HEK293T (cell line): ENCODE results near the gene GNA14.

Experiments used
- BHLHE40 ChIP-seq: fragments of 450-650 bp; IDR thresholded peaks from 2 replicates; pipeline ENCODE4 v1.6.1; 2016; ENCODE audit warnings: mild to moderate bottlenecking, moderate library complexity, borderline replicate concordance
- FOXA1 ChIP-seq: fragments of 450-650 bp; IDR thresholded peaks from 2 replicates; pipeline ENCODE4 v1.6.1; 2016; ENCODE audit warnings: mild to moderate bottlenecking
- FOXK2 ChIP-seq: fragments of 450-650 bp; IDR thresholded peaks from 2 replicates; pipeline ENCODE4 v1.6.1; 2016; ENCODE audit warnings: mild to moderate bottlenecking
- HDGF ChIP-seq: fragments of 450-650 bp; IDR thresholded peaks from 2 replicates; pipeline ENCODE4 v1.6.1; 2017; ENCODE audit warnings: antibody characterized with exemption, borderline replicate concordance
- LEF1 ChIP-seq: fragments of 450-650 bp; IDR thresholded peaks from 2 replicates; pipeline ENCODE4 v1.6.1; 2017; ENCODE audit warnings: mild to moderate bottlenecking, borderline replicate concordance
- PKNOX1 ChIP-seq: fragments of 450-650 bp; IDR thresholded peaks from 2 replicates; pipeline ENCODE4 v1.6.1; 2016
- SP1 ChIP-seq: fragments of 450-650 bp; IDR thresholded peaks from 2 replicates; pipeline ENCODE4 v1.6.1; 2017
- SUZ12 ChIP-seq: fragments of 450-650 bp; IDR thresholded peaks from 2 replicates; pipeline ENCODE4 v1.6.1; 2016; ENCODE audit warnings: mild to moderate bottlenecking
- TARDBP ChIP-seq: fragments of 450-650 bp; IDR thresholded peaks from 2 replicates; pipeline ENCODE4 v1.6.1; 2016

GRCh38 chr9:77604316-77604715, 43.8 kb downstream of the GNA14 start:
- TF ChIP-seq HDGF (no peak), FOXK2 (no peak), LEF1 (no peak), PKNOX1 (no peak), SP1 (no peak), SUZ12 (no peak), FOXA1 (no peak), TARDBP (no peak), BHLHE40 (no peak)
